ENCODE data around the gene MPRIP.
"Not testable (repeated sequence)": the region's sequence is repeated elsewhere in the genome, so short reads cannot be mapped to it uniquely, and the experiment has no call there.

MPRIP gene

DNA sequence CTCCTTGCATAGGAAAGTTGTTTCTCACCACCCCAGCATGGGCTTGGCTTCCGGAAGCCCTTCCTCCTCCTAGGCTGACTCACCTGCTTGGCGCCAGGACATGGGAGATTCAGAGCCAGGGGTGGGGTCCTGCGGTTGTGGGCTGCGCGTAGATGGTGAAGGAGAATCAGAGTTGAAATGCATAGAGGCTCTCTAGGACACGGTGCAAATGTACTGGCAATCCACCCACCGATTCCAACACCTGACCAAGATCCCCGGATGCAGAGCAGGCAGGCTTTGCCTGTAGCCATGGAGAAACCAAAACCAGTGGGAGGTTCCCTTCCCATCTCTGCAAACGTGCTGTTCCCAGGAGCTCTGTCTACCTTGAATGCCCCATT is 27.5 kb upstream of the MPRIP start:
- DNase-seq: not testable (repeated sequence)

DNA sequence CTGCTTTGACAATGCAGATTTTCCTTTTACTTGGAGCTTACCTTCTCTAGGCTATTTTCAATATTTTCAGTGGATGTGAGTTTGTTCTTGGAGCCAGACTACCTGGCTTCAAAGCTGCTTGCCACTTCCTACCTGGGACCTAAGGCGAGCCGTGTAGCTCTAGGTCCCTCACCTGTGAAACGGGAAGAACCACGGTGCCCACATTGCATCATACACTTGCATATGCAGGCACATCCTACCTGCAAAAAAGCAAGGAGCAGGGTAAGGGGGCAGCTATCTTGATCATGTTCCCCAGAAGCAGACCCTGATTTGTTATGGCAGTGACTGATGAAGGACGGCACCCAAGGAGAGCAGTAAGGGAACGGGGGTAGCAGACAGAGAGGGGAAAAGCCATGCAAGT is 27.0 kb upstream of the MPRIP start:
- DNase-seq: no peak

- not testable (repeated sequence) for DNase-seq
Observed at GRCh38 chr17:17016199-17017197, 25.8 kb upstream of the MPRIP start.

GRCh38 chr17:17017343-17018014 is 24.8 kb upstream of the MPRIP start:
- DNase-seq: no peak

DNA sequence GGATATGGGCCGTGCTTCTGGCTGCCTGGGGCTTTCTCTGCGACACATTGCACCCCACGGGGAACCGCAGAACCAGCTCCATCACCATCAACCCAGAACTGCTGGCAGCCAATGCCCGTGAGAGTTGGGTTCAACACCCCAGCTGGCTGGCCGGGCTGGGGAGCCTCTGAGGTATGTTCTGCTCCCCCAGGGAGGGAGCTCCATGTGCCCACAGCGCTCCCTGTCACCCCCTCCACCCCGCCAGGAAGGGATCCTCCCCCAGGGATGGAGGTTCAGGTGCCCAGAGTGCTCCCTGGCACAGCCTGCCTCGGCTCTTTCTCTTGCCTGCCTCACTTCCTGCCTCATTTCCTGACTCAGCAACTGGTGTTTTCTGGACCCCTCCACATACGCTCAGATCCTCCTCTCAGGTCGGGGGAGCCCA is 24.2 kb upstream of the MPRIP start:
- no peak for DNase-seq

GRCh38 chr17:17018612-17019429 is 23.4 kb upstream of the MPRIP start:
- DNase-seq: no peak

- DNase-seq: no peak
Observed at GRCh38 chr17:17019430-17019762, 22.9 kb upstream of the MPRIP start.

DNA sequence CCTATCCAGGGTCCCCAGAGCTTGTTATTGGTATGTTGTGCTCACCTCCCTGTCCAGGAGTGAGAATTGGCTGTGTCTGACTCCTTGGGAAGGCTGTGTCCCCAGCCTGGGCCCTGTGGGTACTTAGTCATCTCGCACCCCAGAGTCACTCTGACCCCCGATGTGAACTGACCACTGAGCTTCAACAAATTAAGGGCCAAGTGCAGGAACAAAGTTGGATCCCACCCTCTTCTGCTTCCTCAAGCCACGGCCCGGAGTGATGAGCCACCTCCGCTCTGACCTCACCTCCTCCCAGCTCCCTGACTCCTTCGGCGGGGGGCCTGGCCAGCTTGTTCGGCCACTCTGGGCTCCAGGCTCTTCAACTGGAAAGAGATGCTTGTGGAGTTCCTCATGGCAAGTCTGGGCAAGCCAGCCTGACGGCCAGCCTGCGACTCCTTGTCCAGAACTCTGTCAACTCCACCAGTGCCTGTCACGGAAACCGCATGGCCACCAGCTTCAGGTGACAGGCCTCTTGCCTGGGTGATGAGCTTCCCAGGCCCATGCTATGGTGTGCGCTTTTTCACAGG is 22.3 kb upstream of the MPRIP start:
- no peak for DNase-seq

GRCh38 chr17:17020821-17021193 is 21.4 kb upstream of the MPRIP start:
- no peak for DNase-seq

- DNase-seq: peak; percentile 66
Observed at GRCh38 chr17:17021194-17021863, 20.9 kb upstream of the MPRIP start.

- DNase-seq: no peak
Observed at GRCh38 chr17:17022011-17022410, 20.2 kb upstream of the MPRIP start.

DNA sequence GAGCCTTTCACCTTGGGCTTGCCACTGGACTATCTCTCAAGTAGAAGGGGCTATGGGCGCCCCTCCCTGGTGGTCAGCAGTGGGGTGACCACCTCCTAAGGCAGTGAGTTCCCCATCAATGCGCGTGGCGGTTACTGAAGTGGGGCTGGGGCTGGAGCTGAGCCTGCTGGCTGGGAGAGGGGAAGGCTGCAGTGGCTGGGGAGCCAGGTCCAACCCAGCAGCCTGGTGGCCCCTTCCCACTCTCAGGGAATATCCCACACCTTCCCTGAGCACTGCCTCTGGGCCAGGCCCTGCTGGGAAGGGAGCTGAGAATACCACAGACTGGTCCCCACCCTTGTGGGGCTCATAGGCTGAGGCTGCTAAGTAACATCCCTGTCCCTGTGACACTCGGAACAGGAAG is 19.8 kb upstream of the MPRIP start:
- no peak for DNase-seq

DNA sequence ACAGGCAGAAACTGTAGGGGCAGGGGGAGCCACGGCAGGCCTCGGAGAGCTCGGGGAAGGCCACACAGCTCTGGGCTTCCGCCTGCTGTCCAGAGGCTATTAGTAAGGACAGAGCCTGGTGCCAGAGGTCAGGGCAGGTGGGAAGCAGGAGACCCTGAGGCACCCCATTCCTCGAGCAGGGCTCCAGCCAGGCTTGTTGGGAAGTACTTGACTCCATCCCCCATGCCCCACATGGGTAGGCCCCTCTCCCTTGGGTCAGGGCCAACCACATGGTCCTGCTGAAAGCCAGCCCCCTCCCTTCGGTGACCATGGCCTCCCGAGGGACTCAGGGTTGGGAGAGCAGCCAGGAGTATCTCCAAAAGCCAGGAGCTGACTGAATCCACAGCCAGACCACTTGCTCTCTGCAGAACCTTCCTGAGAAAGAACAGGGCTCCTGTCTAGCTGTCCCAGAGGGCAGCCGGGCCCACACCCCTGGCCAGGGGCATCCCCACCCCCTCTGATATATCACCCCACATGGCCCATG is 17.4 kb upstream of the MPRIP start:
- DNase-seq: no peak

GRCh38 chr17:17025621-17026020 is 16.6 kb upstream of the MPRIP start:
- DNase-seq: no peak

DNA sequence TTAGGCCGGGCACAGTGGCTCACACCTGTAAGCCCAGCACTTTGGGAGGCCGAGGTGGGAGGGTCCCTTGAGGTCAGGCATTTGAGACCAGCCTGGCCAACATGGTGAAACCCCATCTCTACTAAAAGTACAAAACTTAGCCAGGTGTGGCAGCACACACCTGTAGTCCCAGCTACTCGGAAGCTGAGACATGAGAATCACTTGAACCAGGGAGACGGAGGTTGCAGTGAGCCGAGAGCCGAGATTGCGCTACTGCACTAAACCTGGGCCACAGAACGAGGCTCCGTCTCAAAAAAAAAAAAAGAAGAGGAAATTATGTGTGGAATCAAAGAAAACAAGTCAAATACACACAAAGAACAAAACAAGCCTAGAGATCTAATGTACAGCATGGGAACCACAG is 16.1 kb upstream of the MPRIP start:
- DNase-seq: no peak

DNA sequence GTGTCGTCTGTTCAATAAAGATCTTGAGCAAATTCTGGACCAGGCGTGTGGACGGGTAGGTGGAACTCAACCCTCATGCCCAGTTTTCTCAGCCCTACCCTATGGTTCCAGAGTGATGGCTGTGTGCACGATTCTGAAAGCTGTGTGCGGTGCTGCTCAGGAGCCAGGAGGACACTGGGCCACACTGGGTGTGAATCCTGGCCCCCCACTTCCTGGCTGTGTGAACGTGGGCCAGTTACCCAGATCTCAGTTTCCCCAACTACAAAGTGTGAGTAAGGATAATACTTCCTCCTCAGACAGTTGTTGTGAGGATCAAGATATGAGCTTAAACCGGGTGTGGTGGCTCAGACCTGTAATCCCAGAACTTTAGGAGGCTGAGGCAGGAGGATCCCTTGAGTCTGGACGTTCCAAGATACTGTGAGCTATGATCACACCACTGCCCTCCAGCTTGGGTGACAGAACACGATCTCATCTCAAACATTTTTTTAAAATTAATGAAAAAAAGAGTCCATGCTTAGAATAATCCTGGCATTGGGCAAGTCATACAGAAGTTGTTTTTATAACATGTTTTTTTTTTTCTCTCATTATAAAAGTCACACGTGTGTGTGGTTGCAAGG is 14.7 kb upstream of the MPRIP start:
- DNase-seq: no peak

DNA sequence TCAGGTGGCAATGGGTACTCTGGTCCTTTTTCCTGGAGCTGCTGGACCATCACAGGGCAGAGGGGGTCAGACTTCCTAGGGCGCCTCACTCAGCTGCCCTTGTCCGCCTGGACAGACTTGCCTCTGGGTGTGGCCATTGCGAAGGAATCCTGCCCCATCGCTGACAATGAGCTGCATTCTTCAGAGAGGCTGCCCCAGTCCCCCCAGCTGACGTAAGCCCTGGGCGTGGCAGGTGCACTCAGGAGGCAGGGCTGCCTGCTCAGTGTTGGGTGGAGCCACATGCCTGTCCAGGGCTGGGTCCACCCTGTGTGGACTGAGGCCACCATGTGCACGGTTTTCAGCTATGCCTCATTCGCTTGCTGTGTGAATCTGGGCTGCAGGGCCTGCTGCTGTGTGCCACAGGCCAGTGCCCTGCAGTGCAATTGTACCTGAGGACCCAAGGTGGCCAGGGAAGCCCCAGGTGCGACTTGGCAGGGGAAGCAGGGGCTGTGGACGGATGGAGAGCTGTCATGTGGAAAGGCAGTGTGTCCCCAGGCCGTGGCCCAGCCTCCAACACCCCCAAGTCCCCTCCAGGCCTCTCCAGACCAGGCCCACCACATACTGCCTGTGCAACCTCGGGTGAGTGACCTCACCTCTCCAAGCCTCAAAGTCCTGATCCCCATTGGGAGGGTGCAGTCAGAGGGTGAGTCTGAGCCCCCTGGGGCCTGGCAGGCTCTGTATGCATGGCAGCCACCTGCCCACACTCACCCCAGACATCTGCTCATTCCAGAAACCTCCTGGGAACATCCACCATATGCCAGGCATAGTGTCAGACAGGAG is 14.0 kb upstream of the MPRIP start:
- peak; percentile 82 for DNase-seq

DNA sequence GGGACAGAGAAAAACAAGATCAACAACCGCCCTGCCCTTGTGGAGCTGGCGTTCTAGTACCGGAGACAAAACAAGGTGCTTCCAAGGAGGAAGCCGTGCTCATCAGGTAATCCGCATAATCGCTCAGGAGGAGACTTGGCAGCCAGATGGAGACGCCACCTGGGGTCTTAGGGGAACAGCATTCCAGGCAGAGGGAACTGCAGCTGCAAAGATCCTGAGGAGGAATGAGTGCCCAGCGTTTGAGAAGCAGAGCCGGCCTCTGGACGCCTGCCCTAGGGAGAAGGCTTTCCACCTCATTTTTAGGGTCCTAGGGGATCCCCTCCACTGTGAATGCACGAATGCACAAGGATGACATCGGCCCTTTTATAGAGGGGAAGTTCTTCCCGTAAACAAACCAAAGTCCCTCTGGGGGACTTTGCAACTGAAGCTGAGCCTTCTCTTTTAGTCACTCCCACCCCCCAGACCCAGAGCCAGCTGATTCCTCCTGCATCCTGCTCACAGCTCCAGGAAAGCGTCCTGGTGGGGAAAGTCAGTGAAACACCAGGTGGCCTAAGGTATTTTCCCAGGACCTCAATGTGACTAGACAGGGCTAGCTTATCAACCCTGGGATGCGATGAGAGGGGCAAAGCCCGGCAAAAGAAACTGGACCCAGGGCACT is 13.2 kb upstream of the MPRIP start:
- DNase-seq: no peak

DNA sequence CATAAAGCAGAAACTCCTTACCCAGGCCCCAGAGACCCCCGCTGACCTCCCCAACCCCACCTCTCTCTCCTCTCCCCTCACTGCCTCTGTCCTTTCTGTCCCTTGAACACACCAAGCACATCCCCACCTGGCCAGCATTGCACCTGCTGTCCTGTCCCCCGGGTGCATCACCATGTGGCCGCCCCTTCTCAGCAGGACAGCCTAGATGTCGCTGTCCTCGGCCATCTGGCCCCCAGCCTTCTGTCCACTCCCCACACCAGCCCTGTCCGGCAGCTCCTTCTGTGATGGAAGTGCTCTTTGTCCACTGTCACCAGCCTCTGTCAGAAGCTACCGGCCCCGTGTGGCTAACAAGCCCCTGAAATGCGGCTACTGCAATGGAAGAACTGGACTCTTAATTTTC is 12.3 kb upstream of the MPRIP start:
- DNase-seq: no peak

GRCh38 chr17:17030515-17031211 is 11.6 kb upstream of the MPRIP start:
- no peak for DNase-seq
